HepG2 (cell line): Measurements from ENCODE around the gene TP53I3. TPM values are rescaled to one million over a fixed set of nuclear protein-coding genes. Genes with fewer than 3 reads are reported as not detected.
A peak's percentile ranks its signal among the peaks of the same experiment; 100 is the strongest.

Source experiments
- ARNTL ChIP-seq: sonication (generic); formaldehyde crosslinking; IDR thresholded peaks from 2 replicates; pipeline ENCODE4 v1.4.0; 2020; ENCODE audit warnings: mild to moderate bottlenecking, missing genetic modification reagents
- DMAP1 ChIP-seq: IDR thresholded peaks from 2 replicates; pipeline ENCODE4 v1.6.1; 2016
- ETV6 ChIP-seq: sonication (generic); formaldehyde crosslinking; conservative IDR thresholded peaks from 2 replicates; pipeline ENCODE4 v1.4.0; 2020; ENCODE audit warnings: missing genetic modification reagents
- HES4 ChIP-seq: sonication (generic); formaldehyde crosslinking; IDR thresholded peaks from 2 replicates; pipeline ENCODE4 v1.9.0; 2021; ENCODE audit warnings: mild to moderate bottlenecking, missing genetic modification reagents, borderline replicate concordance
- HNRNPL ChIP-seq: fragments of 200-400 bp; formaldehyde crosslinking; IDR thresholded peaks from 2 replicates; pipeline ENCODE4 v1.6.1; 2017; ENCODE audit warnings: mild to moderate bottlenecking, low read depth, low read length
- HNRNPLL ChIP-seq: fragments of 200-400 bp; formaldehyde crosslinking; IDR thresholded peaks from 2 replicates; pipeline ENCODE4 v1.6.1; 2017; ENCODE audit warnings: mild to moderate bottlenecking, low read depth, low read length; ENCODE audit not compliant: poor library complexity, severe bottlenecking
- ISX ChIP-seq: sonication (generic); formaldehyde crosslinking; conservative IDR thresholded peaks from 2 replicates; pipeline ENCODE4 v1.5.0; 2020; ENCODE audit warnings: missing genetic modification reagents
- KDM6A ChIP-seq: IDR thresholded peaks from 2 replicates; pipeline ENCODE4 v1.6.1; 2016; ENCODE audit warnings: low read depth
- MEF2D ChIP-seq: sonication (generic); formaldehyde crosslinking; IDR thresholded peaks from 2 replicates; pipeline ENCODE4 v1.5.1; 2020; ENCODE audit warnings: mild to moderate bottlenecking, missing genetic modification reagents
- MYPOP ChIP-seq: sonication (generic); formaldehyde crosslinking; IDR thresholded peaks from 2 replicates; pipeline ENCODE4 v1.8.1; 2023; ENCODE audit warnings: mild to moderate bottlenecking, moderate library complexity, missing genetic modification reagents
- NFIB ChIP-seq: sonication (generic); formaldehyde crosslinking; IDR thresholded peaks from 2 replicates; pipeline ENCODE4 v1.9.0; 2021; ENCODE audit warnings: missing genetic modification reagents, mild to moderate bottlenecking, borderline replicate concordance
- NFKBIZ ChIP-seq: IDR thresholded peaks from 2 replicates; pipeline ENCODE4 v1.6.1; 2018; ENCODE audit warnings: missing genetic modification reagents, missing compliant biosample characterization
- NKX3-1 ChIP-seq: sonication (generic); formaldehyde crosslinking; IDR thresholded peaks from 2 replicates; pipeline ENCODE4 v1.5.0; 2020; ENCODE audit warnings: missing genetic modification reagents
- PCBP2 ChIP-seq: fragments of 200-400 bp; formaldehyde crosslinking; optimal IDR thresholded peaks from 2 replicates; pipeline ENCODE3; 2018; ENCODE audit warnings: low read length, low read depth; ENCODE audit not compliant: poor library complexity, severe bottlenecking
- SMC3 ChIP-seq: IDR thresholded peaks from 2 replicates; pipeline ENCODE4 v1.6.1; 2011; ENCODE audit warnings: low read length, improper control_type of control experiment
- SPEN ChIP-seq: sonication (generic); formaldehyde crosslinking; IDR thresholded peaks from 2 replicates; pipeline ENCODE4 v1.5.1; 2020; ENCODE audit warnings: low read depth, mild to moderate bottlenecking, missing genetic modification reagents
- TBP ChIP-seq: sonication (generic); formaldehyde crosslinking; IDR thresholded peaks from 2 replicates; pipeline ENCODE4 v1.5.0; 2020; ENCODE audit warnings: missing genetic modification reagents
- TCF12 ChIP-seq, 2 experiments: fragments of 450-650 bp in 1 of 2; sonication (generic) in 1 of 2; formaldehyde crosslinking in 1 of 2; IDR thresholded peaks; 2 replicates each; pipeline versions ENCODE4 v1.6.1 to v1.8.0; 2017 to 2022; ENCODE audit warnings: antibody characterized with exemption in 1 of 2, mild to moderate bottlenecking in 1 of 2, missing genetic modification reagents in 1 of 2, moderate library complexity in 1 of 2
- TMF1 ChIP-seq: sonication (generic); formaldehyde crosslinking; IDR thresholded peaks from 2 replicates; pipeline ENCODE4 v1.8.1; 2022; ENCODE audit warnings: low read depth, missing genetic modification reagents
- ZFP36 ChIP-seq: fragments of 150-350 bp; IDR thresholded peaks from 2 replicates; pipeline ENCODE4 v1.6.1; 2018; ENCODE audit warnings: borderline replicate concordance, low read length, low read depth; ENCODE audit not compliant: partially characterized antibody
- ZMAT5 ChIP-seq: sonication (generic); formaldehyde crosslinking; IDR thresholded peaks from 2 replicates; pipeline ENCODE4 v1.5.0; 2020; ENCODE audit warnings: mild to moderate bottlenecking, low read depth, missing genetic modification reagents, borderline replicate concordance
- ZNF432 ChIP-seq: sonication (generic); formaldehyde crosslinking; IDR thresholded peaks from 2 replicates; pipeline ENCODE4 v1.5.0; 2020; ENCODE audit warnings: missing genetic modification reagents, mild to moderate bottlenecking, borderline replicate concordance
- ZNF512 ChIP-seq: sonication (generic); formaldehyde crosslinking; IDR thresholded peaks from 2 replicates; pipeline ENCODE4 v1.4.0; 2020; ENCODE audit warnings: mild to moderate bottlenecking, missing genetic modification reagents
- ZNF513 ChIP-seq: sonication (generic); formaldehyde crosslinking; conservative IDR thresholded peaks from 2 replicates; pipeline ENCODE4 v1.5.0; 2020; ENCODE audit warnings: missing genetic modification reagents
- ZNF749 ChIP-seq: sonication (generic); formaldehyde crosslinking; IDR thresholded peaks from 2 replicates; pipeline ENCODE4 v1.8.0; 2022; ENCODE audit warnings: mild to moderate bottlenecking, missing genetic modification reagents, moderate library complexity, borderline replicate concordance
- polyA plus RNA-seq, 8 experiments: library from polyadenylated mRNA; depleted of rRNA in 3 of 8; stranded (reverse) in 7 of 8; unstranded in 1 of 8; fragments of >200 nt; fragmentation: Illumina TruSeq in 4 of 8; extraction: Trizol in 4 of 8; gene quantifications; 2 replicates each; pipeline versions ENCODE4 v1.2.1 to v1.2.3, GENCODE V29; 2011 to 2016; ENCODE audit warnings: low read depth in 4 of 8, missing spikeins in 1 of 8, mixed read lengths in 1 of 8; ENCODE audit not compliant: insufficient read depth in 1 of 8
- total RNA-seq, 5 experiments: library from RNA; depleted of rRNA; stranded (reverse); fragments of >200 nt; fragmentation: Illumina TruSeq; extraction: Trizol; gene quantifications; 2 replicates each; pipeline ENCODE4 v1.2.3, GENCODE V29; 2016; ENCODE audit warnings: low read depth in 1 of 5
- TF ChIP-seq, protein P1 (sequence below): sonication (generic); formaldehyde crosslinking; IDR thresholded peaks from 2 replicates; pipeline ENCODE4 v1.5.0; 2020; ENCODE audit warnings: missing genetic modification reagents

The TP53I3 gene
- total and polyA plus RNA-seq, 2 of the 13 experiments (the other 11 are each of a cell fraction or from before 2014, with no cell fraction given), result 25.0 to 44.1 TPM

- TF ChIP-seq ZNF432 (CRISPR knock-in tag) (no peak), SPEN (CRISPR knock-in tag) (no peak; the same call in 1 of the 2 replicates), ZFP36 (no peak), ZMAT5 (CRISPR knock-in tag) (no peak), ZNF512 (CRISPR knock-in tag) (no peak), ETV6 (CRISPR knock-in tag) (no peak), NKX3-1 (CRISPR knock-in tag) (no peak), HES4 (CRISPR knock-in tag) (peak; percentile 62; the same call in 1 of the 2 replicates), ZNF749 (CRISPR knock-in tag) (no peak), TCF12 (IDR thresholded peaks at IDR 0.05) (no peak), TCF12 (CRISPR knock-in tag; IDR thresholded peaks at IDR 0.05) (no peak), ARNTL (CRISPR knock-in tag) (no peak), SMC3 (no peak), KDM6A (CRISPR knock-in tag) (no peak), TMF1 (CRISPR knock-in tag) (no peak), DMAP1 (0 out of 2 replicates have a peak, but pooled peaks have one; percentile 2), PCBP2 (no peak), ISX (CRISPR knock-in tag) (no peak), ZNF513 (CRISPR knock-in tag) (no peak), TBP (CRISPR knock-in tag) (no peak), MEF2D (CRISPR knock-in tag) (0 out of 2 replicates have a peak, but pooled peaks have one; percentile 3), HNRNPLL (no peak), HNRNPL (no peak), NFKBIZ (CRISPR knock-in tag) (no peak), MYPOP (peak; percentile 54; the same call in 1 of the 2 replicates), NFIB (no peak)
- TF ChIP-seq, protein P1, sequence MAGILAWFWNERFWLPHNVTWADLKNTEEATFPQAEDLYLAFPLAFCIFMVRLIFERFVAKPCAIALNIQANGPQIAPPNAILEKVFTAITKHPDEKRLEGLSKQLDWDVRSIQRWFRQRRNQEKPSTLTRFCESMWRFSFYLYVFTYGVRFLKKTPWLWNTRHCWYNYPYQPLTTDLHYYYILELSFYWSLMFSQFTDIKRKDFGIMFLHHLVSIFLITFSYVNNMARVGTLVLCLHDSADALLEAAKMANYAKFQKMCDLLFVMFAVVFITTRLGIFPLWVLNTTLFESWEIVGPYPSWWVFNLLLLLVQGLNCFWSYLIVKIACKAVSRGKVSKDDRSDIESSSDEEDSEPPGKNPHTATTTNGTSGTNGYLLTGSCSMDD, result no peak
Observed at GRCh38 chr2:24049485-24050021, 35.1 kb downstream of the TP53I3 start, which contains the start of gene FKBP1B (continued).
